GM23338 (cell line): ENCODE data around the gene HNF4A. TPM values are rescaled to one million over a fixed set of nuclear protein-coding genes. Genes with fewer than 3 reads are reported as not detected.

Source experiments
- ATAC-seq: fragments of 200-7000 bp; cut with Tn5 transposase; 3 replicates; pipeline ENCODE4 v1.9.1; 2020
- DNase-seq: peaks from one replicate; pipeline ENCODE4 v3.0.0-alpha.2; 2015; ENCODE audit warnings: low spot score
- H2AFZ ChIP-seq: fragments of 200-600 bp; sonication (generic); 2 replicates; pipeline ENCODE4 v1.8.0; 2016; ENCODE audit warnings: antibody characterized with exemption, mild to moderate bottlenecking, moderate library complexity
- H3F3A ChIP-seq: fragments of 200-600 bp; sonication (generic); replicated peaks from 2 replicates; pipeline ENCODE4 v1.8.0; 2017; ENCODE audit warnings: antibody characterized with exemption, mixed run types, low read depth
- H3K27ac ChIP-seq: fragments of 200-600 bp; sonication (generic); 2 replicates; pipeline ENCODE4 v1.6.1; 2016; ENCODE audit warnings: low read depth
- H3K27me3 ChIP-seq: fragments of 200-600 bp; sonication (generic); 2 replicates; pipeline ENCODE4 v1.8.0; 2016; ENCODE audit warnings: mild to moderate bottlenecking, mixed run types, moderate library complexity; ENCODE audit not compliant: insufficient read depth
- H3K36me3 ChIP-seq: fragments of 200-600 bp; sonication (generic); 2 replicates; pipeline ENCODE4 v1.8.0; 2016; ENCODE audit warnings: mild to moderate bottlenecking; ENCODE audit not compliant: insufficient read depth
- H3K4me1 ChIP-seq: fragments of 200-600 bp; sonication (generic); 2 replicates; pipeline ENCODE4 v1.8.0; 2016; ENCODE audit warnings: mild to moderate bottlenecking, moderate library complexity; ENCODE audit not compliant: insufficient read depth
- H3K4me2 ChIP-seq: fragments of 200-600 bp; sonication (generic); 2 replicates; pipeline ENCODE4 v1.7.1; 2017; ENCODE audit warnings: mixed run types
- H3K4me3 ChIP-seq: fragments of 200-600 bp; sonication (generic); 2 replicates; pipeline ENCODE4 v1.6.1; 2016; ENCODE audit warnings: mixed run types
- H3K79me2 ChIP-seq: fragments of 200-600 bp; sonication (generic); replicated peaks from 2 replicates; pipeline ENCODE4 v1.8.0; 2017; ENCODE audit warnings: mild to moderate bottlenecking; ENCODE audit not compliant: insufficient read depth
- H3K9me2 ChIP-seq: fragments of 200-600 bp; sonication (generic); 2 replicates; pipeline ENCODE4 v1.8.0; 2017; ENCODE audit not compliant: insufficient read depth
- H4K20me1 ChIP-seq: fragments of 200-600 bp; sonication (generic); replicated peaks from 2 replicates; pipeline ENCODE4 v1.8.0; 2017; ENCODE audit warnings: mild to moderate bottlenecking; ENCODE audit not compliant: insufficient read depth
- H3K27ac Mint-ChIP-seq: 2 replicates; pipeline ENCODE4 v1.8.0; 2020; ENCODE audit warnings: inconsistent platforms, mild to moderate bottlenecking, moderate library complexity, mixed read lengths
- H3K27me3 Mint-ChIP-seq: 3 replicates; pipeline ENCODE4 v1.8.0; 2022; ENCODE audit warnings: low read depth, mild to moderate bottlenecking, moderate library complexity, mixed read lengths, inconsistent platforms; ENCODE audit not compliant: insufficient read depth, poor library complexity
- H3K36me3 Mint-ChIP-seq: 3 replicates; pipeline ENCODE4 v1.8.0; 2021; ENCODE audit warnings: low read depth, mild to moderate bottlenecking, inconsistent platforms, moderate library complexity, mixed read lengths
- H3K4me1 Mint-ChIP-seq: 3 replicates; pipeline ENCODE4 v1.8.0; 2020; ENCODE audit warnings: mild to moderate bottlenecking, inconsistent platforms, mixed read lengths
- H3K4me3 Mint-ChIP-seq: 3 replicates; pipeline ENCODE4 v1.8.0; 2021; ENCODE audit warnings: moderate library complexity, mild to moderate bottlenecking, inconsistent platforms, mixed read lengths
- H3K9me3 Mint-ChIP-seq: 3 replicates; pipeline ENCODE4 v1.8.0; 2020; ENCODE audit warnings: moderate library complexity, mild to moderate bottlenecking, inconsistent platforms, mixed read lengths
- CREB1 ChIP-seq: fragments of 250-450 bp; sonication (Bioruptor Pico); IDR thresholded peaks from 2 replicates; pipeline ENCODE4 v1.5.0; 2020; ENCODE audit warnings: low read depth, mild to moderate bottlenecking, moderate library complexity
- CTCF ChIP-seq, 2 experiments: fragments of 200-600 bp in 1 of 2; sonication (generic) in 1 of 2; conservative IDR thresholded peaks; 2 replicates each; pipeline versions ENCODE4 v1.5.1 to v1.6.1; 2016 to 2017; ENCODE audit warnings: antibody characterized with exemption in 2 of 2, low read depth in 2 of 2, mild to moderate bottlenecking in 2 of 2, moderate library complexity in 1 of 2
- ETS1 ChIP-seq: IDR thresholded peaks from 2 replicates; pipeline ENCODE4 v1.6.1; 2016; ENCODE audit warnings: antibody characterized with exemption
- EZH2phosphoT487 ChIP-seq: fragments of 200-600 bp; sonication (generic); IDR thresholded peaks from one replicate; pipeline ENCODE4 v1.8.1; 2018; ENCODE audit warnings: antibody characterized with exemption; ENCODE audit not compliant: unreplicated experiment
- ZNF462 ChIP-seq: fragments of 250-450 bp; sonication (Bioruptor Pico); IDR thresholded peaks from 2 replicates; pipeline ENCODE4 v1.5.0; 2020; ENCODE audit warnings: mild to moderate bottlenecking, moderate library complexity
- polyA plus RNA-seq: library from polyadenylated mRNA; unstranded; fragments of >200 nt; fragmentation: Nextera tagmentation; extraction: Ambion mirVana; gene quantifications from 2 replicates; pipeline ENCODE4 v1.2.1, GENCODE V29; 2016
- total RNA-seq: library from RNA; depleted of rRNA; stranded (reverse); fragments of >200 nt; shearing (Covaris generic); gene quantifications from 2 replicates; pipeline ENCODE4 v1.2.3, GENCODE V29; 2014

Gene HNF4A
- total and polyA plus RNA-seq, 2 experiments from 2014 or later: not detected

GRCh38 chr20:44459271-44459670 lies 103.8 kb downstream of the HNF4A start (continued):
- TF ChIP-seq ETS1 (no peak), EZH2phosphoT487 (no peak), CREB1 (no peak), ZNF462 (CRISPR knock-in tag) (no peak)

- Histone ChIP-seq H3K79me2 (no peaks in the 10 kb centered on the region), H3K27me3 (no peaks in the 10 kb centered on the region), H3F3A (no peaks in the 10 kb centered on the region), H3K27ac (no peak overlapping the region), H3K36me3 (no peaks in the 10 kb centered on the region), H3K4me2 (no peak overlapping the region), H3K9me2 (no peaks in the 10 kb centered on the region), H3K4me1 (no peaks in the 10 kb centered on the region), H2AFZ (no peak overlapping the region), H4K20me1 (no peaks in the 10 kb centered on the region), H3K4me3 (no peak overlapping the region)
- peak; percentile 49 for DNase-seq
- no peak overlapping the region for H3K27ac Mint-ChIP-seq
- no peaks in the 10 kb centered on the region for H3K9me3 Mint-ChIP-seq
- peaks cover 7% of the 10 kb centered on the region; the same call in 2 of the 3 replicates for H3K4me1 Mint-ChIP-seq
- no peak overlapping the region for H3K4me3 Mint-ChIP-seq
- ATAC-seq: no peak
- no peaks in the 10 kb centered on the region for H3K36me3 Mint-ChIP-seq
- TF ChIP-seq CTCF (conservative IDR thresholded peaks at IDR 0.05; ENCODE audit: low read depth in 2 of 2) (peak; percentile 57 to 59; a peak in 3 of 4 replicates), CREB1 (no peak)
- peaks cover 7% of the 10 kb centered on the region for H3K27me3 Mint-ChIP-seq
Observed at GRCh38 chr20:44460795-44461141, 105.3 kb downstream of the HNF4A start.
